Measurements from ENCODE around the gene PRR5.

Gene PRR5

DNA sequence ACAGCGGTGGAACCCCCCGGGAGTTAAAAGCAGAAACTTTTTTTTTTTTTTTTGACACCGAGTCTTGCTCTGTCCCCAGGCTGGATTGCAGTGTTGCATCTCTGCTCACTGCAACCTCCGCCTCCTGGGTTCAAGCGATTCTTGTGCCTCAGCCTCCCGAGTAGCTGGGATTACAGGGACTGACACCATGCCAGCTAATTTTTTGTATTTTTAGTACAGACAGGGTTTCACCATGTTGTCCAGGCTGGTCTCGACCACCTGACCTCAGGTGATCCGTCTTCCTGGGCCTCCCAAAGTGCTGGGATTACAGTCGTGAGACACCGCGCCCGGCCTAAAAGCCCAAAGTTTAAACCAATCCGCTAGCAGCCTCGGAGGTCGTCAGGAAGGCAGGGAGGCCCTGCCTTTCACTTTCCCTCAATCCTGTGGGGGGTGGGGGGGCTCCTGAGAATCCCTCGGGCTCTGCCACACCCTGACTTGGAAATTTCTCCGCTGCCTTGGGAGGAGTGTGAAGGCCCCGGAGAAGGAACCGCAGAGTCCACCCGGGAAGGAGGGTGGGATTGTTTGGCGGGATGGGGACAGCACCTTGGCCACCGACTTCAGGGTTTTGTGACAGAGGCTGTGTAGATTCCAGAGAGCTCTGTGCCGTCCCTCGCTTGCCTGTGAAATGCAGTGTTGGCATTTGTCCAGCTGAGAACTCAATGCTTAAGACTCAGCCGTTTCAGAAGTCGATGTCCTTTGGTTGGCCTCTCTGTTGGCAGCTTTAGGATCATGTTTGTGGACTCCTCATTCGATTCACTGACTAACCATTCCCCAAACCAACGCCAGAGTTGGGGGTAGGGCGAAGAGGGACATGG lies 51.4 kb downstream of the PRR5 start:
- no peak for TF ChIP-seq YY1 (IDR thresholded peaks at IDR 0.05; ENCODE audit: insufficient read depth, insufficient read length)
- TF ChIP-seq SUZ12 (IDR thresholded peaks at IDR 0.05; ENCODE audit: extremely low read depth, insufficient read depth, insufficient read length), result no peak
- TF ChIP-seq ZNF274 (IDR thresholded peaks at IDR 0.05; ENCODE audit: low read depth, low read length), result no peak
- no peak for DNase-seq (ENCODE audit: low read depth, low spot score)
- Histone ChIP-seq H3K9ac (ENCODE audit: insufficient read length, low read depth) (peak overlapping the region; percentile 21), H3K4me3 (ENCODE audit: insufficient read length, low read depth) (peak overlapping the region; percentile 46), H3K4me1 (ENCODE audit: insufficient read depth, insufficient read length) (peaks cover 12% of the 10 kb centered on the region), H3K9me3 (ENCODE audit: insufficient read depth, low read length) (no peaks in the 10 kb centered on the region), H3K36me3 (ENCODE audit: insufficient read depth, insufficient read length, low read length) (no peaks in the 10 kb centered on the region), H3K27me3 (ENCODE audit: insufficient read depth, insufficient read length) (peaks cover 23% of the 10 kb centered on the region)

DNA sequence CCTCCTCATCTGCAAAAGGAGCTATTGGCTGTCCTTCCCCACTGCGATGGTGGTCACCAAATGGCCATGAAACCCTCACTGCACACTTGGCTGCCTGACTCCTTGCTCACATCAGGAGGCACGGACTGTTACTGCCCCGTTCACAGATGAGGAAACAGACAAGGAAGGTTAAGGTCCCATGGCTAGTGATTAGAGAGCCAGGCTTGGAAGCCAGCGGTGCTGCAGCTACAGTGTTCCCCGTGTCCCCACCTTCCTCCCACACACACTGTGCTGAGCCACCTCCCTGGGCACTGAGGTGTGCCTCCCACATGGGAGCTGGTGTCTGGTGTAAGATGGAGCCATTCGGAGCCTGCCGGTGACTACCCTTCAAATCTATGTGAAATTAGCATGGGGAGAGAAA lies 53.0 kb downstream of the PRR5 start:
- no peak overlapping the region for H3K9ac ChIP-seq (ENCODE audit: insufficient read length, low read depth)
- H3K9me3 ChIP-seq (ENCODE audit: insufficient read depth, low read length), result no peaks in the 10 kb centered on the region
- no peak overlapping the region for H3K4me3 ChIP-seq (ENCODE audit: insufficient read length, low read depth)
- no peaks in the 10 kb centered on the region for H3K36me3 ChIP-seq (ENCODE audit: insufficient read depth, insufficient read length, low read length)
- no peak for DNase-seq (ENCODE audit: low read depth, low spot score)
- H3K4me1 ChIP-seq (ENCODE audit: insufficient read depth, insufficient read length), result peaks cover 17% of the 10 kb centered on the region
- no peak for TF ChIP-seq ZNF274 (IDR thresholded peaks at IDR 0.05; ENCODE audit: low read depth, low read length)
- no peak for TF ChIP-seq SUZ12 (IDR thresholded peaks at IDR 0.05; ENCODE audit: extremely low read depth, insufficient read depth, insufficient read length)
- no peak for TF ChIP-seq YY1 (IDR thresholded peaks at IDR 0.05; ENCODE audit: insufficient read depth, insufficient read length)
- peaks cover 23% of the 10 kb centered on the region for H3K27me3 ChIP-seq (ENCODE audit: insufficient read depth, insufficient read length)

DNA sequence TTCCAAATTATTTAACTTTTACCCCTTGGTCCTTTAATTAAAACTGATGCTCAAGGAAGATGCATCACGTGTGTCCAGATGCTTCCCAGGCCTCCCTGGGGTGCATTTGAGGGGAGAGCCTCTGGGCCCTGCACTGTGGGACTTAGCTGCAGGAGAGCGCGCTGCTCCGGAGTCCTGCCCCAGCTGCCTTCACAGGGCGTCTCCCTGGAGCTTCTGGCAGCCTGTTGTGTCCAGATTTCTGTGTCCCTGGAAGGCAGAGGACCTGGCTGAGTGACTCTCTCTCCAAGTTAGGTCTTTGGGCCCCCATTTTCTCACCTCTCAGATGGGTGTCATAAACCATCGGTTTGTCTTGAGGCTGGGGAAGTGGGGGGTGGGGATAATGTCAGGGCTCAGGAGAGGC lies 53.4 kb downstream of the PRR5 start:
- DNase-seq (ENCODE audit: low read depth, low spot score), result no peak
- peaks cover 23% of the 10 kb centered on the region for H3K27me3 ChIP-seq (ENCODE audit: insufficient read depth, insufficient read length)
- H3K4me1 ChIP-seq (ENCODE audit: insufficient read depth, insufficient read length), result peaks cover 19% of the 10 kb centered on the region
- H3K9ac ChIP-seq (ENCODE audit: insufficient read length, low read depth), result no peak overlapping the region
- no peaks in the 10 kb centered on the region for H3K36me3 ChIP-seq (ENCODE audit: insufficient read depth, insufficient read length, low read length)
- no peak overlapping the region for H3K4me3 ChIP-seq (ENCODE audit: insufficient read length, low read depth)
- TF ChIP-seq ZNF274 (IDR thresholded peaks at IDR 0.05; ENCODE audit: low read depth, low read length) (no peak), YY1 (IDR thresholded peaks at IDR 0.05; ENCODE audit: insufficient read depth, insufficient read length) (no peak), SUZ12 (IDR thresholded peaks at IDR 0.05; ENCODE audit: extremely low read depth, insufficient read depth, insufficient read length) (no peak)
- no peaks in the 10 kb centered on the region for H3K9me3 ChIP-seq (ENCODE audit: insufficient read depth, low read length)

DNA sequence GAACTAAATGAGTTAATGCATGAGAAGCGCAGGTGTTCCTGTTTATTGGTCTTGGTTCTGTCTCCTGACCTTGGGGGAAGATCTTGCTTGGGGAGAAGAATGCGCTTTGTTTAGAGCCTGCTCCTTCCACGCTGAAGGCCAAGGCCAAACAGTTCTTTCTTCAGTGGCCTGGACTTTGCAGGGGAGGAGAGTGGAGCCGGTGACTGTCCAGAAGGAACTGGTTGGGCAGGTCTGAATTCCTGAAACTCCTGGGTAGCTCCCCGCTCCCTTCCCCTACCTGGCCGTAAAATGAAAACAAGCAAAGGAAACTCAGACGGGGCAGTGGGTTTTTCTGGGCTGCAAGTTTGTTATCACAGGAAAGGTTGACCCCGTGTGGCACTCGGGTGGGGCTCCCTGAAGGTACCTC lies 54.0 kb downstream of the PRR5 start:
- H3K9ac ChIP-seq (ENCODE audit: insufficient read length, low read depth), result no peak overlapping the region
- no peak for TF ChIP-seq ZNF274 (IDR thresholded peaks at IDR 0.05; ENCODE audit: low read depth, low read length)
- TF ChIP-seq YY1 (IDR thresholded peaks at IDR 0.05; ENCODE audit: insufficient read depth, insufficient read length), result no peak
- TF ChIP-seq SUZ12 (IDR thresholded peaks at IDR 0.05; ENCODE audit: extremely low read depth, insufficient read depth, insufficient read length), result no peak
- no peak for DNase-seq (ENCODE audit: low read depth, low spot score)
- peaks cover 23% of the 10 kb centered on the region for H3K27me3 ChIP-seq (ENCODE audit: insufficient read depth, insufficient read length)
- H3K36me3 ChIP-seq (ENCODE audit: insufficient read depth, insufficient read length, low read length), result no peaks in the 10 kb centered on the region
- H3K4me1 ChIP-seq (ENCODE audit: insufficient read depth, insufficient read length), result peaks cover 19% of the 10 kb centered on the region
- H3K4me3 ChIP-seq (ENCODE audit: insufficient read length, low read depth), result no peak overlapping the region
- no peaks in the 10 kb centered on the region for H3K9me3 ChIP-seq (ENCODE audit: insufficient read depth, low read length)

DNA sequence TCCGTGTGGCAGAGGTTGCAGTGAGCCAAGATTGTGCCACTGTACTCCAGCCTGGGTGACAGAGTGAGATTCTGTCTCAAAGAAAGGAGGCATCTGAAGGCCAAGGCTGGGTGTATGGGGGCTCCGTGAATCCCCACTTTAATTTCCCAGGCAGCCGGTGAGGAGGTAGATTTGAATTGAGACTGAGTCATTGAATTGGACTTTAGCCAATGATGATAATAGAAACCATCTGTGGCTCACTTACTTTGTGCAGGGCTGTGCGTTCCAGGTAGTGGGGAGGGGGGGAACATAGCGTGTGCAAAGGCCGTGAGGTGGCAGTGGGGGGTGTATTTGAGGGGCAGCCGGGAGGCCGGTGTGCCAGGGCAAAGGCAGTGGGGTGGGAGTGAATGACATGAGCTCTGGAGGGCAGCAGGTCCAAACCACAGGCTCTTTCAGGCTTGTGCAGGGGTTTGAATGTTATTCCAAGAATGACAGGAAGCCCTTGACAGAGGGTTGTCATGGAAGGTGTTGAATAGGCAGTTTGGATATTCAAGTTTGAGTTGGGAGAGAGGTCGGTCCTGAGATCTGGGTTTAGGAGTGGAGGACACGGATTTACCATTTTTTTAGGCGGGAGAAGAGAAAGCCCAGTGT lies 56.5 kb downstream of the PRR5 start:
- H3K27me3 ChIP-seq (ENCODE audit: insufficient read depth, insufficient read length), result peaks cover 5% of the 10 kb centered on the region
- no peak for DNase-seq (ENCODE audit: low read depth, low spot score)

DNA sequence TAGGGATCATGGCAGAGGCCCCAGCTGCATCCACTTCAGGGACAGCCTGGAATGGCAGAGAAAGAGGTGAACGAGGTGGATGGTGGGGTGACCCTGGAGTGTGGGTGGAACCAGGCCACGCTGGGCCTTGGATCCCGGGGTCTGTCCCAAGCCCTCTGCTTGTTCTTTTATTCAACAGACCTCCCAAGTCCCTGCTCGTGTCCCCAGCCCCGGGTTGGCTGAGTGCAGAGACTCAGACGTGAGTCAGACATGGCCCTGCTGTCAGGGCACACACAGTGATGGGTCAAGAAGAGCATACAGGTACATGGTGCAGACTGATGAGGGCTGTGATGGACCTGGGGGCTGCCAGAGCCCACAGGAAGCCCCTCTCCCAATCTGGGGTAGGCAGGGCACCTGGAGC lies 57.0 kb downstream of the PRR5 start:
- no peak for DNase-seq (ENCODE audit: low read depth, low spot score)
- TF ChIP-seq YY1 (IDR thresholded peaks at IDR 0.05; ENCODE audit: insufficient read depth, insufficient read length) (no peak), SUZ12 (IDR thresholded peaks at IDR 0.05; ENCODE audit: extremely low read depth, insufficient read depth, insufficient read length) (no peak), ZNF274 (IDR thresholded peaks at IDR 0.05; ENCODE audit: low read depth, low read length) (no peak)
- H3K36me3 ChIP-seq (ENCODE audit: insufficient read depth, insufficient read length, low read length), result no peaks in the 10 kb centered on the region

More for the DNA sequence above, 56.5 kb downstream of the PRR5 start:
- peaks cover 19% of the 10 kb centered on the region for H3K4me1 ChIP-seq (ENCODE audit: insufficient read depth, insufficient read length)
- TF ChIP-seq YY1 (IDR thresholded peaks at IDR 0.05; ENCODE audit: insufficient read depth, insufficient read length), result no peak
- TF ChIP-seq ZNF274 (IDR thresholded peaks at IDR 0.05; ENCODE audit: low read depth, low read length), result no peak
- no peak for TF ChIP-seq SUZ12 (IDR thresholded peaks at IDR 0.05; ENCODE audit: extremely low read depth, insufficient read depth, insufficient read length)
- no peaks in the 10 kb centered on the region for H3K36me3 ChIP-seq (ENCODE audit: insufficient read depth, insufficient read length, low read length)
- no peak overlapping the region for H3K4me3 ChIP-seq (ENCODE audit: insufficient read length, low read depth)
- no peaks in the 10 kb centered on the region for H3K9me3 ChIP-seq (ENCODE audit: insufficient read depth, low read length)
- H3K9ac ChIP-seq (ENCODE audit: insufficient read length, low read depth), result peak overlapping the region; percentile 32

More for the DNA sequence above, 57.0 kb downstream of the PRR5 start:
- no peaks in the 10 kb centered on the region for H3K9me3 ChIP-seq (ENCODE audit: insufficient read depth, low read length)
- no peak overlapping the region for H3K4me3 ChIP-seq (ENCODE audit: insufficient read length, low read depth)
- H3K9ac ChIP-seq (ENCODE audit: insufficient read length, low read depth), result peak overlapping the region; percentile 21
- no peaks in the 10 kb centered on the region for H3K27me3 ChIP-seq (ENCODE audit: insufficient read depth, insufficient read length)
- peaks cover 16% of the 10 kb centered on the region for H3K4me1 ChIP-seq (ENCODE audit: insufficient read depth, insufficient read length)
